ENCODE data around the gene A2M.

- TF ChIP-seq POLR2A (IDR thresholded peaks at IDR 0.05) = no peak
- TF ChIP-seq, protein P1, sequence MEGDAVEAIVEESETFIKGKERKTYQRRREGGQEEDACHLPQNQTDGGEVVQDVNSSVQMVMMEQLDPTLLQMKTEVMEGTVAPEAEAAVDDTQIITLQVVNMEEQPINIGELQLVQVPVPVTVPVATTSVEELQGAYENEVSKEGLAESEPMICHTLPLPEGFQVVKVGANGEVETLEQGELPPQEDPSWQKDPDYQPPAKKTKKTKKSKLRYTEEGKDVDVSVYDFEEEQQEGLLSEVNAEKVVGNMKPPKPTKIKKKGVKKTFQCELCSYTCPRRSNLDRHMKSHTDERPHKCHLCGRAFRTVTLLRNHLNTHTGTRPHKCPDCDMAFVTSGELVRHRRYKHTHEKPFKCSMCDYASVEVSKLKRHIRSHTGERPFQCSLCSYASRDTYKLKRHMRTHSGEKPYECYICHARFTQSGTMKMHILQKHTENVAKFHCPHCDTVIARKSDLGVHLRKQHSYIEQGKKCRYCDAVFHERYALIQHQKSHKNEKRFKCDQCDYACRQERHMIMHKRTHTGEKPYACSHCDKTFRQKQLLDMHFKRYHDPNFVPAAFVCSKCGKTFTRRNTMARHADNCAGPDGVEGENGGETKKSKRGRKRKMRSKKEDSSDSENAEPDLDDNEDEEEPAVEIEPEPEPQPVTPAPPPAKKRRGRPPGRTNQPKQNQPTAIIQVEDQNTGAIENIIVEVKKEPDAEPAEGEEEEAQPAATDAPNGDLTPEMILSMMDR (IDR thresholded peaks at IDR 0.05) = no peak
Observed at GRCh38 chr12:9101018-9101687, 14.6 kb downstream of the A2M start.
